Motor neuron (in vitro differentiated cells): Measurements from ENCODE around the gene FAM111B. TPM values are rescaled to one million over a fixed set of nuclear protein-coding genes. Genes with fewer than 3 reads are reported as not detected.
"Not testable (repeated sequence)": the region's sequence is repeated elsewhere in the genome, so short reads cannot be mapped to it uniquely, and the experiment has no call there.

ENCODE experiments used
- ATAC-seq, 8 experiments: fragments of 200-7000 bp; cut with Tn5 transposase; replicated peaks in 6 of 8; 2 replicates each; pipeline ENCODE4 v1.8.0; 2021; ENCODE audit warnings: mild to moderate bottlenecking in 8 of 8, moderate library complexity in 8 of 8
- H3K27ac ChIP-seq, 2 donors: fragments of 250-450 bp; sonication (Bioruptor Pico); 2 replicates each; pipeline ENCODE4 v1.9.0; 2021; ENCODE audit warnings: antibody characterized with exemption in 2 of 2, mild to moderate bottlenecking in 2 of 2, moderate library complexity in 1 of 2
- H3K4me1 ChIP-seq, 2 donors: fragments of 250-450 bp; sonication (Bioruptor Pico); replicated peaks in 1 of 2; 2 replicates each; pipeline ENCODE4 v1.6.1; 2021; ENCODE audit warnings: antibody characterized with exemption in 2 of 2, mild to moderate bottlenecking in 2 of 2, moderate library complexity in 1 of 2
- H3K4me3 ChIP-seq, 5 donors: fragments of 250-450 bp; sonication (Bioruptor Pico); 2 replicates each; pipeline ENCODE4 v1.9.0; 2021; ENCODE audit warnings: antibody characterized with exemption in 5 of 5, mild to moderate bottlenecking in 5 of 5, moderate library complexity in 4 of 5
- WGBS, 10 experiments: fragments of 450-650 bp; shearing (Covaris generic); methylation state at CpG; one replicate each; pipeline ENCODE4 v1.0.0; 2022; 5-methylcytosine and 5-hydroxymethylcytosine counted together
- in situ Hi-C, 9 experiments: fragments of 400-800 bp; cut with MboI; loops; one replicate each; pipeline ENCODE4 v1.15.0; 2021; ENCODE audit warnings: low sequenced_read_pairs in 9 of 9, low pct_unique_long_range_greater_than_20kb in 2 of 9; ENCODE audit not compliant: unreplicated experiment in 9 of 9
- total RNA-seq, 8 experiments: library from RNA; unstranded; fragments of 300-600 nt; gene quantifications; 2 replicates each; pipeline versions ENCODE4 v1.2.3 to v1.2.4, GENCODE V29; 2022

The FAM111B gene
- total RNA-seq, 8 experiments from 2014 or later = 0.10 to 26.7 (median 1.4) TPM

DNA sequence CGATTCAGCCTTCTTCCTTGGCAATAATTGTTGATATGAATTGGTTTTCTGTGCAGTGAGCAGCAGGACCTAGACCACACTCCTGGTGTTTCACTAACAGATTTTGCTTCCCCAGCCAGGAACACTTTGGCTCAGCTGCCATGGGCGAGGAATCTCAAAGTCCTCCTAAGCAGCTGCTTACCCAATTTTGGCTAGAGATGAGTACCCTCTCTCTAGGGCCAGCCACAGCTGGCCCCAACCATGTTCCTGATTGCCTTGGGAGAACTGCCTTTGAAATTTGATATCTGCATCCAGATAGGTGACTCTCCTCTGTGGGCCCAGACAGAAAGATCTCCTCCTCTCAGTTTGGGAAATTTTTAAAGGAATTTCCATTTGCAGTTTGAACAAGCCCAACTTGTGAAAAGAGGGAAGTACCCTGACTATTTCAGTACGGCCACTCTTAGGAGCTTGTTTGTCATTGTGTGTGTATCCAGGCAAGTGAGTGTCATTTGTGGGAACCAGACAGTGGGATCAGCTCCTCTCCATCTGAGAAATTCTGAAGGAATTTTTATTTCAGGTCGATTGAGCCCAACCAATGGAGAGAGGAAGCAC is 25.5 kb upstream of the FAM111B start:
- H3K4me3 ChIP-seq, in situ Hi-C loops, H3K27ac ChIP-seq, ATAC-seq, H3K4me1 ChIP-seq: not testable (repeated sequence)
- 71 to 100% (median 80%) methylated on average over 1 to 2 of the region's 4 CpGs; no CpG with 5 or more reads in 5 of the 10 experiments for WGBS, 10 experiments

DNA sequence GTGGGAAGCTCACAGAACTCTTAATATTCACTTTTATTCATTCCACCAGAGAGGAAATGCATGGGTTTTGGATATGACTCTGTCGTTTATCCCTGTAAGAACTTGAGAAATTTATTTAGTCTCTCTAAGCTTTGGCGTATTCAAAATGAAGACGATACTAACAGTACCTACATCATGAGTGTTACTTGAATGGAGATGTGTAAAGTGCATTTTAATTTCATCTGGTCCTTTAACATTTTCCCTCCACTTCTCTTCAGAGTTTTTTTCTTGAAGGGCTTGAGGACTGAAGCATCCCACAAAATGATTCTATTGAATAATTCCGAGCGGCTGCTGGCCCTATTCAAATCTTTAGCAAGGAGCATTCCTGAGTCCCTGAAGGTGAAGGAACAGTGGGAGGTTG is 21.0 kb upstream of the FAM111B start, which contains the start of gene GLYATL1B:
Gene GLYATL1B, plus strand, starts transcription at position 301 of the 400 bp plus-strand sequence. Its CDS starts 0 bp downstream, at position 301.
- in situ Hi-C loops, ATAC-seq, H3K27ac ChIP-seq, H3K4me1 ChIP-seq, H3K4me3 ChIP-seq: not testable (repeated sequence)
- WGBS, 10 experiments = 0 to 83% (median 80%) methylated on average over 1 of the region's 5 CpGs; no CpG with 5 or more reads in 5 of the 10 experiments

DNA sequence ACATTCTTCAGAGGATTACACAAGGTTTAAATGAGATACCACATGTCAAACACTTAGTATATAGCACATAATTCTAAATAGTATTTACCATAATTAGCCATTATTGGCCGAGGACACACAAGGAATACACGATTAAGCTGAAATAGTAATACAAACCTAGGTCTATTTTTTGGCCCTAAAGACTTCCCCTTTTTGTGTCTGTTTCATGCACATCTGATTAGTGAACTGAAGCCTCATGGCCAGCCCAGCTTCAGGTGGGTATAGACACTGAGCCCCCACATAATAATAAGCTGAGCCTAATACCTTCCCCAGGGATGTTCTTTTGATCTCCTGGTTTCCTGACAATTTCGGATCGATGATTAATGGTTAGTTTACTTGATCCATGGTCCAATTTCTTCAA is 18.9 kb upstream of the FAM111B start:
- 40 to 100% (median 86%) methylated on average over 2 to 4 of the region's 4 CpGs; no CpG with 5 or more reads in 1 of the 10 experiments for WGBS, 10 experiments
- Histone ChIP-seq H3K4me3 (no peak overlapping the region), H3K4me1 (no peaks in the 10 kb centered on the region), H3K27ac (no peak overlapping the region)
- in situ Hi-C loops = no loop called here
- no peak for ATAC-seq

DNA sequence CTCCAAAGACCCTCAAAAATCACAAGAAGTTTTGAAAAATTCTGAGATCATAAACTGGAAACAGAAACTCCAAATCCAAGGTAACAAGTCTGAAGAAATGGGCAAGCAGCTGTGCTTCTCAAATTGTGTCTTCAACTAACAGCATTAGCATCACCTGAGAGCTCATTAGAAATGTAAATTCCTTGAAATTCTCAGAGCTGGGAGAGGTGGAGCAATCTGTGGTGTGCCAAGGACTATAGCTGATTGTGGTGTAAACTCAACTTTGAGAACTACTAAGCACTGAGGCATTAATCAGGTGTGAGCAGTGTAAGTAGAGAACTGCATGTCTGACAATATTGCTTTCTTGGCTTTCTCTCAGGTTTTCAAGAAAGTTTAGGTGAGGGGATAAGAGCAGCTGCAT is 13.5 kb upstream of the FAM111B start:
- H3K4me3 ChIP-seq, in situ Hi-C loops, H3K27ac ChIP-seq, ATAC-seq, H3K4me1 ChIP-seq: not testable (repeated sequence)

DNA sequence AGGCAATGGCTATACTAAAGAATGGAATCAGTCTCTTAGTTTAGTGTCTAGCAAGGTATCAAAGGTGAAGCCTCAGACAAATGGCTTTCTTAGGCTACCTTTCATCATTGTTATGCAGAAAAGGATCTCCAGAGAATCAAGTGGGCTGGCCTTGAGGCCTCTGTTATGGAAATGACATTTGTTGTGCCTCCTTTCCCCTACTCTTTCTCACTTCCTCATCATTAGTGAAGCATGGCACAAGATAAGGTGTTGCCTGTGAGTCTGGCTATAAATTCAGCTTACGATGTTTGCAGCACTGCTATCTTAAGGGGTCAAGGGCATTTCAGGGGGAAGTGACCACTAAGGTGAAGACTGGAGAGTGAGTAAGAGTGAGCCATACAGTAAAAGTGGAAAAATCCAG is 11.8 kb upstream of the FAM111B start:
- H3K4me1 ChIP-seq, in situ Hi-C loops, ATAC-seq, H3K4me3 ChIP-seq, H3K27ac ChIP-seq: not testable (repeated sequence)
- WGBS, 10 experiments = 29 to 100% (median 71%) methylated on average over 1 of the region's 1 CpG; no CpG with 5 or more reads in 5 of the 10 experiments

DNA sequence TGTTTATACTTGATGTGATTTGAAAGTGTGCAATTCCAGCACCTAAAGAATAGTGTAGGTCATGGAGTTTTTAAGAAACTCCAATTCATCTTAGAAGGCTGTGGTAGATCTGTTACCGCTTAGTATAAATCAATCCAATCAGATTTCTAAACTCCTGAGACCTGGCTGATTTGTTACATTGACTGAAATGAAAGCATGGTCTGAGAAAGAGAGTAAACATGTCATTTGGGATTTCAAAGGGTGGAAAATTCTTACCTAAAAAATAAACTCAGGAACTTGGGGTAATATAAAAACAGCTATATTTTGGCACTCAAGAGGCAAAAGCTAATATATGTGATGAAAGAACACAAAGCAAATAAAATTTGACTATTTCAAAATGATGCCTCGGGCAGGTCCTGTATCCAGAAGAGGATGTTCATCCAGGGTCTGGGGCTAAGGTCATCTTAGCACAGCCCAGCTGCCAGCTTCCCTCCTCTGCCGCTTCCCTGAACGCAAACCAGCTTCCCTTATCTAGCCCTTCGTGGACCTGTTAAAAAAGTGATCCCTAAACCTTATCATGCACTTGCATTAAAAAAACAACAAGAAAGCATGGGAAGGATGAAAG is 11.0 kb upstream of the FAM111B start:
- ATAC-seq, H3K4me3 ChIP-seq, in situ Hi-C loops, H3K27ac ChIP-seq, H3K4me1 ChIP-seq: not testable (repeated sequence)
- WGBS, 10 experiments = 28 to 99% (median 59%) methylated on average over 2 to 5 of the region's 5 CpGs; no CpG with 5 or more reads in 4 of the 10 experiments

DNA sequence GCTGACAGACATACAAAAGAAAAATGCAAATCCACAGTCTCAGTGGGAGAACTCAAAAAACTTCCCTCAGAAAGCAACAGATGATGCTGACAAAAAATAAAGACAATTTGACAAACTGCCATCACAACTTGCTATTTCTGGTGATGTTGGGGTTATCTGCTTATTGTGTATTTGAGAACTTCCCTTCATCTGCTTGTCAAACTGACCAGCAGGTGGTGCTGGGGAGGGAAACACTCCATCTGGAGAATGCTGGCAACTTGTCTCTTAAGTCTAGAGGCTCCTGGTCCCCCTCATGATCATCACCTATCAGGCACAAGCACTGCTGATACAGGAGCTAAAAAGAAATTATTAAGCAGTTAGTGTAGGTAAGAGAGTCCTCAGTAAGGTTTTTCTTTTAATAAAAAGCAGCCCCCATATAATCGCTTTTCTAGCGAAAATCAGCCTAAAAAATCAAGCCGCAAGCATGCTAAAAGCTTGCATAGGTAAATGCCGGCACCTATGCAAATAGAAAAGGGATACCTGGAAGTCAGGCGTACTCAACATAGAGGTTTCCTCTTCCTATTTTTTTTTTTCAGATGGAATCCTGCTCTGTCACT is 9.8 kb upstream of the FAM111B start:
- in situ Hi-C loops = no loop called here
- H3K4me1 ChIP-seq = no peaks in the 10 kb centered on the region
- 41 to 100% (median 88%) methylated on average over 3 to 5 of the region's 5 CpGs; no CpG with 5 or more reads in 2 of the 10 experiments for whole genome bisulfite sequencing, 10 experiments
- peak in 4 of 8 experiments; percentile 28 to 83 (median 76) for ATAC-seq
- no peak overlapping the region for H3K27ac ChIP-seq
- H3K4me3 ChIP-seq = no peak overlapping the region

DNA sequence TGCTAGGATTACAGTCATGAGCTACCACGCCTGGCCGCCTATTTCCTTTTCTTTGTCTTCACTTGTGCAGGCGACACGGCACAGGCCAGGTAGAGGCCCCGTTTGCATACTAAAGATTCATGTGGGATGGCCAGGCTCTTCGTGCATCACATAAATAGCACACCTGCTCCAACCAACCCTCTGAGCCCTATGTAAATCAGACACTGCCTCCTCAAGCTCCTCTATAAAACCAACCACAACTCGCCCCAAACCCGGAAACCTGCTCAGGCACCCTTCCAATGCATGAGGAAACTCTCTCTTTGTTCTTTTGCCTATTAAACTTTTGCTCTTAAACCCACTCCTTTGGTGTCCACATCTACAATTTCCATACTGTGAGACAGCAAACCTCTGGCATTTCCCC is 9.1 kb upstream of the FAM111B start:
- H3K4me3 ChIP-seq, H3K27ac ChIP-seq, H3K4me1 ChIP-seq, in situ Hi-C loops, ATAC-seq: not testable (repeated sequence)
- 90 to 100% (median 98%) methylated on average over 2 to 6 of the region's 8 CpGs; no CpG with 5 or more reads in 4 of the 10 experiments for WGBS, 10 experiments

DNA sequence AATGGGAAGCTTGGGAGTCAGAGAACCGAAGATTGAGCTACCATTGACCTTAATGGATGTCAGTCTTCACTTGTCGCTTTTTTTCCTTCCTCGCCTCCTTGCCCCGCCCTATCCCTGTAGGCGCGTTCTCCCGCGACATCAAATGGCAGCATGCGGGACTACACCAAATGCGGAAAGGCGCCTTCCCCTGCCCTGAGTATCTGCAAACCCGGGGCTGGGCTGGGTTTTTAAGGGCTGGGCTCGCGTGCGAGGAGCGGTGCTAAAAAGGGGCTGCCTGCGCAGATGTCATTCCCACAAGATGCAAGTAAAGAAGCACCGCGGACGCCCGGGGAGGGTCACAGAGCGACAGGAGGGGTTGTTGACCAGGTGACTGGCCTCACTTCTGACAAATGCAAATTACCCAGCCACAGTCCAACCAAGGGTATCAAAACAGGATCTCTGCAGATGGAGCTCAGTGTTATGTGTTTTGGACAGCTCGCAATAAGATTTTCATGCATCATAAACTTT is 4.7 kb upstream of the FAM111B start:
- H3K4me3 ChIP-seq = peak overlapping the region in 1 of 5 donors; percentile 27
- in situ Hi-C loops = no loop called here
- WGBS, 10 experiments = 0 to 100% (median 57%) methylated on average over 1 to 17 of the region's 23 CpGs; no CpG with 5 or more reads in 3 of the 10 experiments
- peak in 4 of 8 experiments; percentile 2 to 55 (median 26) for ATAC-seq
- H3K27ac ChIP-seq = no peak overlapping the region
- peaks cover 0 to 6% of the 10 kb centered on the region in 2 donors for H3K4me1 ChIP-seq

DNA sequence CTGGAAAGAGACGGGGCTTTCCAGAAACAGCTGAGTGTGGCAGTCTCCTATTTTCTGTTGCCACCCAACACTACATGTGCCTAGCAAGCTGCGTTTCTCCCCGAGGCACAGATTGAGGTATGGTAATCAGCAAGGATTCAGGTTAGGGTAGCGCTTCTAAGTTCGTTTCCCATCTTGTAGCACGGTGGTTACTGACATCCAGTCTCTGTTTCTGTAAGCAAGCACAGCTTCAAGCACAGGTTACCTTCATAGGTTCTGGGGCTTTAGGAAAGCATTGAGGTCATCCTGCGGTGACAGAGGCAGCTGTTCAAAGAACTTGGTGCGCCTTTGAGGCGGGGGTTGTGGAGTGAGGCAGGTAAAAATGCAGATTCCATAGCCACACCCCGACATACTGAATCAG is 684 bp downstream of the FAM111B start:
- in situ Hi-C loops, ATAC-seq, H3K4me1 ChIP-seq, H3K27ac ChIP-seq: not testable (repeated sequence)
- peak overlapping the region in 4 of 5 donors; percentile 45 to 66 (median 48) for H3K4me3 ChIP-seq
- 0 to 62% (median 12%) methylated on average over 1 to 7 of the region's 10 CpGs; no CpG with 5 or more reads in 6 of the 10 experiments for WGBS, 10 experiments

DNA sequence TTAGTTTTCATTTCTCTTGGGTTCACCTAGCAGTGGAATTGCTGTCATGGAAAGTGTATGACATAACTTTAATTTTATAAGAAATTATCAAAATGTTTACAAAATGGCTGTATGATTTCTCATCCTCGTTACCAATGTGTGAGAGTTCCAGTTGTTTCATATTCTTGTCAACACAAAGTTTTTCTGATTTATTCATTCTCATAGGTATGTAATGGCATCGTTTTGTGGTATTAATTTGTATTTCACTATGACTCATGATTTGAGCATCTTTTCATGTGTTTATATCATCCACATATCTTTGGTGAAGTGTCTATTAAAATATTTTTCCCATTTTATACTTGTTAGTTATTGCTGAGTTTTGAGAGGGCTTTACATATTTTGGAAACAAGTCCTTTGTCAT is 5.5 kb downstream of the FAM111B start:
- Histone ChIP-seq H3K27ac (no peak overlapping the region), H3K4me3 (no peak overlapping the region), H3K4me1 (no peaks in the 10 kb centered on the region)
- in situ Hi-C loops = no loop called here
- no peak for ATAC-seq
- 23 to 100% (median 74%) methylated on average over 2 of the region's 2 CpGs; no CpG with 5 or more reads in 1 of the 10 experiments for WGBS, 10 experiments

DNA sequence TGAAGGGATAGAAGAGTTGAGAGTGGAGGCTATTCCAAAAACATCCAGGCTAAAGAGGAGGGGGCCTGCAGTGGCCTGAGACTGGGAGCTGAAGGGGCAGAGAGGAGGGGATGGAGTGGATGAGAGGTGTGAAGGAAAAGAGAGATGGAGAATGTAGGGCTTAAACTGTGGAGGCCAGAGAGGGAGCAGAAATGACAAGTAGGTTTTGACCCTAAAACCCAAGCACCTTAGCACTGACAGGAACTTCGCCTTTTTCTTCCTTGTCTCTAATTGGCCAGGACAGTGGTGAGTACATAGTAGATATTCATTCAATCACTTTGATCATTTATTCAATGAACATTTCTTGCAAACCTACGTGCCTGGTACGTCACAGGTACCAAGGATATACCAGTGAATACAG is 7.3 kb downstream of the FAM111B start:
- Histone ChIP-seq H3K27ac (no peak overlapping the region), H3K4me1 (no peaks in the 10 kb centered on the region), H3K4me3 (no peak overlapping the region)
- in situ Hi-C loops = no loop called here
- no peak for ATAC-seq
- WGBS, 10 experiments = 91 to 100% (median 100%) methylated on average over 1 to 3 of the region's 3 CpGs; no CpG with 5 or more reads in 2 of the 10 experiments

DNA sequence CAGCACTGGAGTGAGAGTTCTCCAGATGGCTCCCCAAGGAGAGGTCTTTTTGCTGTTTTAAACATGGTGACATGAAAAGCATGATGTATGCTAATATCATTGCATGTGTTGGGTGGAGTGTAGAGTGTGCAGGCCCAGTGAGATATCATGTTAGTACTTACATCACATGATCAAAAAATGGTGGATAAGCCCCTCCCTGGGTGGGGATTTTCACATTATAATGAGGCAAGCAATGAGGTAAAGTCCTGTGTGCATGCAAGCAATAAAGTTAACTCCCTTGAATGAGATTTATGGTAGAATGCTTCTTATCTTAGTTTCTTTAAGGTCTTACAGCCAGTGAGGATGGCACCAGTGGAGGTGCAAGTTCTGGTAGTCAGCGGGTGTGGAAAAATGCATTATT is 8.5 kb downstream of the FAM111B start:
- peak in 3 of 8 experiments; percentile 22 to 97 (median 82) for ATAC-seq
- Histone ChIP-seq H3K4me3 (no peak overlapping the region), H3K27ac (no peak overlapping the region), H3K4me1 (no peaks in the 10 kb centered on the region)
- 80 to 100% (median 100%) methylated on average over 1 of the region's 1 CpG; no CpG with 5 or more reads in 5 of the 10 experiments for WGBS, 10 experiments
- in situ Hi-C loops = no loop called here
